GM12878 (cell line): ENCODE data around the gene VPS16.

Experiments
- BRCA1 ChIP-seq: IDR thresholded peaks from 2 replicates; pipeline ENCODE4 v1.6.1; 2011; ENCODE audit warnings: low read depth, low read length, improper control_type of control experiment
- EP300 ChIP-seq, 2 experiments: fragments of 150-350 bp in 1 of 2; IDR thresholded peaks; 2 replicates each; pipeline ENCODE4 v1.6.1; 2011 to 2012; ENCODE audit warnings: low read depth in 2 of 2, low read length in 2 of 2, borderline replicate concordance in 1 of 2, improper control_type of control experiment in 1 of 2, inconsistent platforms in 1 of 2; ENCODE audit not compliant: control insufficient read depth in 1 of 2
- EZH2 ChIP-seq: IDR thresholded peaks from 2 replicates; pipeline ENCODE4 v1.6.1; 2012; ENCODE audit warnings: low read depth, mild to moderate bottlenecking, control low read depth, inconsistent platforms, low read length, borderline replicate concordance; ENCODE audit not compliant: control insufficient read depth
- RELA ChIP-seq: fragments of 450-650 bp; IDR thresholded peaks from 2 replicates; pipeline ENCODE4 v1.8.0; 2014; ENCODE audit warnings: borderline replicate concordance; ENCODE audit not compliant: partially characterized antibody
- YY1 ChIP-seq: IDR thresholded peaks from 2 replicates; pipeline ENCODE4 v1.6.1; 2011; ENCODE audit warnings: low read depth, mild to moderate bottlenecking, low read length
- TF ChIP-seq, protein P1 (sequence below): IDR thresholded peaks from 2 replicates; pipeline ENCODE4 v1.6.1; 2011; ENCODE audit warnings: borderline replicate concordance, low read depth, mild to moderate bottlenecking, moderate library complexity, mixed read lengths, low read length; ENCODE audit not compliant: insufficient read depth; ENCODE audit errors: extremely low read length
- TF ChIP-seq, protein P2 (sequence below), 3 experiments: IDR thresholded peaks in 2 of 3; conservative IDR thresholded peaks in 1 of 3; 2 replicates each; pipeline ENCODE4 v1.5.1; 2011; ENCODE audit warnings: low read depth in 3 of 3, low read length in 3 of 3, mild to moderate bottlenecking in 3 of 3, control low read depth in 2 of 3, moderate library complexity in 2 of 3, inconsistent platforms in 1 of 3, mixed read lengths in 1 of 3; ENCODE audit not compliant: control insufficient read depth in 2 of 3, insufficient read depth in 1 of 3; ENCODE audit errors: extremely low read depth in 1 of 3

DNA sequence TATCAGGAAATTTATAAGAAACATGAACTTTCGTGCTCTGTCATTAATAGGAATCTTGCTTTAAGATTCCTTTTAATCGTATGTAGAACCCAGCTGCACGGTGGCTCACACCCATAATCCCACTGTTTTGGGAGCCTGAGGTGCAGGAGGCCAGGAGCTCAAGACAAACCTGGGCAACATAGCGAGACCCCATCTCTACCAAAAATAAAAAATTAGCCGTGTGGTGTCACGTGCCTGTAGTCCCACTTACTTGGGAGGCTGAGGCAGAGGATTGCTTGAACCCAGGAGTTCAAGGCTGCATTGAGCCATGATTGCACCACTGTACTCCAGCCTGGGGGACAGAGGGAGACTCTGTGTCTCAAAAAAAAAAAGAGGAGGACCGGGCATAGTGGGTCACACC lies 40.1 kb downstream of the VPS16 start:
- TF ChIP-seq, protein P1, sequence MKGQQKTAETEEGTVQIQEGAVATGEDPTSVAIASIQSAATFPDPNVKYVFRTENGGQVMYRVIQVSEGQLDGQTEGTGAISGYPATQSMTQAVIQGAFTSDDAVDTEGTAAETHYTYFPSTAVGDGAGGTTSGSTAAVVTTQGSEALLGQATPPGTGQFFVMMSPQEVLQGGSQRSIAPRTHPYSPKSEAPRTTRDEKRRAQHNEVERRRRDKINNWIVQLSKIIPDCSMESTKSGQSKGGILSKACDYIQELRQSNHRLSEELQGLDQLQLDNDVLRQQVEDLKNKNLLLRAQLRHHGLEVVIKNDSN: no peak
- TF ChIP-seq RELA (no peak), YY1 (no peak), EZH2 (no peak), EP300 (IDR thresholded peaks at IDR 0.05; ENCODE audit: borderline replicate concordance in 1 of 2, control insufficient read depth in 1 of 2, low read depth in 2 of 2, low read length in 2 of 2) (no peak), BRCA1 (no peak)
- TF ChIP-seq, protein P2, sequence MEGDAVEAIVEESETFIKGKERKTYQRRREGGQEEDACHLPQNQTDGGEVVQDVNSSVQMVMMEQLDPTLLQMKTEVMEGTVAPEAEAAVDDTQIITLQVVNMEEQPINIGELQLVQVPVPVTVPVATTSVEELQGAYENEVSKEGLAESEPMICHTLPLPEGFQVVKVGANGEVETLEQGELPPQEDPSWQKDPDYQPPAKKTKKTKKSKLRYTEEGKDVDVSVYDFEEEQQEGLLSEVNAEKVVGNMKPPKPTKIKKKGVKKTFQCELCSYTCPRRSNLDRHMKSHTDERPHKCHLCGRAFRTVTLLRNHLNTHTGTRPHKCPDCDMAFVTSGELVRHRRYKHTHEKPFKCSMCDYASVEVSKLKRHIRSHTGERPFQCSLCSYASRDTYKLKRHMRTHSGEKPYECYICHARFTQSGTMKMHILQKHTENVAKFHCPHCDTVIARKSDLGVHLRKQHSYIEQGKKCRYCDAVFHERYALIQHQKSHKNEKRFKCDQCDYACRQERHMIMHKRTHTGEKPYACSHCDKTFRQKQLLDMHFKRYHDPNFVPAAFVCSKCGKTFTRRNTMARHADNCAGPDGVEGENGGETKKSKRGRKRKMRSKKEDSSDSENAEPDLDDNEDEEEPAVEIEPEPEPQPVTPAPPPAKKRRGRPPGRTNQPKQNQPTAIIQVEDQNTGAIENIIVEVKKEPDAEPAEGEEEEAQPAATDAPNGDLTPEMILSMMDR (IDR thresholded peaks at IDR 0.05 in 2 of 3, conservative IDR thresholded peaks at IDR 0.05 in 1 of 3; ENCODE audit: control insufficient read depth in 2 of 3, extremely low read depth in 1 of 3, insufficient read depth in 1 of 3, low read depth in 3 of 3, low read length in 3 of 3): no peak
